Loucy (cell line): Measurements from ENCODE around the gene SNX27.
A peak's percentile ranks its signal among the peaks of the same experiment; 100 is the strongest.

ENCODE experiments used
- CTCF ChIP-seq: fragments of 200-600 bp; sonication (generic); conservative IDR thresholded peaks from 2 replicates; pipeline ENCODE4 v1.5.1; 2014; ENCODE audit warnings: mild to moderate bottlenecking, antibody characterized with exemption, low read length
- EZH2phosphoT487 ChIP-seq: fragments of 200-600 bp; IDR thresholded peaks from 2 replicates; pipeline ENCODE4 v1.6.1; 2018; ENCODE audit warnings: antibody characterized with exemption, mild to moderate bottlenecking, moderate library complexity, borderline replicate concordance

DNA sequence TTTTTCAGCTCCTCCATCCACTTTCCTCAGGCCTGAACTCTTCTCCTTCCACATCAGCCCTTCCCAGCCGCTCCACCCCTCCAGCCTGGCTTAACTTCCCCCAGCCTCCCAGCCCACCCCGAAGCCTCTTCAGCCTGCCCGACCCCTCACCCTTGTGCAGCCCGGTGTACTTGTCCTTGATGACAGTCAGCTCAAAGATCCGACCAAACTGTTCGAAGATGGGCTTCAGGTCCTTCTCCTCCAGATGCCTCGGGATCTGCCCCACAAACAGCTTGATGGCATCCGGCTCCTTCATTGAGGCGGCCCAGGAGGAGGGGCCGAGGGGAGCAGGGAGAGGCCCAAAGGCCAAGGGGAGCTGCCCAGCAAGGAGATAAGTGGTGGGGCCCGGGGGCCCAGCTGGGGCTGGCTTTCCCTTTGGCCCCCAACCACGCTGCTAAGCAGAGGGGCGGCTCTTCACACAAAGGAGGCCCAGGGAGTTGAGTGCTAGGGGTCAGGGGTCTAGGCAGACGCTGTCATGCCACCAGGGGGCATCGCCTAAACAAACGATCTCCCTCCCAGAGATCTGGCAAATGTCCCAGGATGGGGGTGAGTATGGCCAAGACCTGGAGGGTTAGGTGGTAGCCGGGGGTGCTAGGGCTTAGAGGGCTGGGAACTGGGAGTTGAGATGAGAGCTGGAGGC, 104.0 kb downstream of the SNX27 start:
- TF ChIP-seq CTCF (peak; percentile 49), EZH2phosphoT487 (no peak)
